SU-DHL-6 (cell line): ENCODE results near the gene HIPK4.

Experiments used
- H2AFZ ChIP-seq: fragments of 200-600 bp; sonication (generic); 2 replicates; pipeline ENCODE4 v1.6.1; 2014; ENCODE audit warnings: low read depth, mild to moderate bottlenecking, moderate library complexity, mixed read lengths, antibody characterized with exemption, low read length; ENCODE audit not compliant: severe bottlenecking
- H3F3A ChIP-seq: fragments of 200-600 bp; shearing (Covaris generic); 2 replicates; pipeline ENCODE4 v1.6.0; 2016; ENCODE audit warnings: antibody characterized with exemption, mild to moderate bottlenecking; ENCODE audit not compliant: insufficient read depth
- H3K27ac ChIP-seq: fragments of 200-600 bp; sonication (generic); 2 replicates; pipeline ENCODE4 v1.5.1; 2016; ENCODE audit warnings: low read depth, mild to moderate bottlenecking, low read length, moderate library complexity, mixed read lengths
- H3K27me3 ChIP-seq: fragments of 200-600 bp; sonication (generic), shearing (Covaris generic); 2 replicates; pipeline ENCODE4 v1.6.0; 2014; ENCODE audit warnings: mild to moderate bottlenecking, low read length
- H3K36me3 ChIP-seq: fragments of 200-600 bp; sonication (generic); 2 replicates; pipeline ENCODE4 v1.6.1; 2014; ENCODE audit warnings: mild to moderate bottlenecking, low read length, mixed read lengths
- H3K4me2 ChIP-seq: fragments of 300-600, 200-600 bp; shearing (Covaris generic), sonication (generic); 2 replicates; pipeline ENCODE4 v1.6.0; 2014; ENCODE audit warnings: low read length, low read depth, mild to moderate bottlenecking; ENCODE audit not compliant: poor library complexity, severe bottlenecking
- H3K4me3 ChIP-seq: fragments of 200-600 bp; sonication (generic); 2 replicates; pipeline ENCODE4 v1.5.1; 2014; ENCODE audit warnings: antibody characterized with exemption, low read length, mild to moderate bottlenecking, mixed read lengths; ENCODE audit not compliant: insufficient read depth, poor library complexity, severe bottlenecking
- H3K79me2 ChIP-seq: fragments of 200-600 bp; sonication (generic); 2 replicates; pipeline ENCODE4 v1.6.1; 2014; ENCODE audit warnings: mild to moderate bottlenecking, low read length, moderate library complexity; ENCODE audit not compliant: insufficient read depth
- H3K9ac ChIP-seq: fragments of 200-600 bp; sonication (generic); 2 replicates; pipeline ENCODE4 v1.7.0; 2014; ENCODE audit warnings: mild to moderate bottlenecking, low read length
- H3K9me2 ChIP-seq: fragments of 200-600 bp; sonication (generic); replicated peaks from 2 replicates; pipeline ENCODE4 v1.6.1; 2014; ENCODE audit warnings: low read length; ENCODE audit not compliant: insufficient read depth
- H3K9me3 ChIP-seq: fragments of 200-600 bp; sonication (generic); 2 replicates; pipeline ENCODE4 v1.6.1; 2014; ENCODE audit warnings: low read length, mixed read lengths; ENCODE audit not compliant: insufficient read depth
- H4K20me1 ChIP-seq: fragments of 200-600 bp; sonication (generic); 2 replicates; pipeline ENCODE4 v1.6.1; 2014; ENCODE audit warnings: low read depth, mild to moderate bottlenecking, antibody characterized with exemption, low read length, moderate library complexity, mixed read lengths
- EZH2phosphoT487 ChIP-seq: fragments of 200-600 bp; sonication (generic), shearing (Covaris generic); conservative IDR thresholded peaks from 2 replicates; pipeline ENCODE4 v1.6.1; 2018; ENCODE audit warnings: mild to moderate bottlenecking, antibody characterized with exemption, low read length, moderate library complexity, mixed read lengths
- TF ChIP-seq, protein P1 (sequence below): fragments of 200-600 bp; sonication (generic); IDR thresholded peaks from one replicate; pipeline ENCODE4 v1.5.1; 2017; ENCODE audit warnings: antibody characterized with exemption, mild to moderate bottlenecking, low read length, moderate library complexity; ENCODE audit not compliant: insufficient read depth, poor library complexity, severe bottlenecking

HIPK4 gene

DNA sequence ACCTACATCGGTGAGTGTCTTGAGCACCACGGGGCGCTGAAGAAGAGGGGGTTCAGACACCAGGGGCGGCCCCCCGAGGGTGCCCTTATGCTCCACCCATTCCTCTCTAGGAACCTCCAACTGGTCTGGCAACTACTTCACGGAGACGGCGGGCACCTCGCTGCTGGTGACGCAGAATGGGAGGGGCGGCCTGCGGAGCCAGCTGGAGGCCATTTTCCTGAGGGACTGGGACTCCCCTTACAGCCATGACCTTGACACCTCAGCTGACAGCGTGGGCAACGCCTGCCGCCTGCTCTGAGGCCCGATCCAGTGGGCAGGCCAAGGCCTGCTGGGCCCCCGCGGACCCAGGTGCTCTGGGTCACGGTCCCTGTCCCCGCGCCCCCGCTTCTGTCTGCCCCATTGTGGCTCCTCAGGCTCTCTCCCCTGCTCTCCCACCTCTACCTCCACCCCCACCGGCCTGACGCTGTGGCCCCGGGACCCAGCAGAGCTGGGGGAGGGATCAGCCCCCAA is 12.1 kb downstream of the HIPK4 start:
- Histone ChIP-seq H3K79me2 (no peaks in the 10 kb centered on the region), H4K20me1 (no peaks in the 10 kb centered on the region), H3K9me3 (no peaks in the 10 kb centered on the region), H3F3A (no peaks in the 10 kb centered on the region), H3K4me3 (no peak overlapping the region), H3K9me2 (no peaks in the 10 kb centered on the region), H3K27me3 (no peaks in the 10 kb centered on the region), H2AFZ (no peak overlapping the region), H3K36me3 (no peaks in the 10 kb centered on the region), H3K9ac (no peak overlapping the region), H3K4me2 (no peak overlapping the region), H3K27ac (no peak overlapping the region)
- TF ChIP-seq, protein P1, sequence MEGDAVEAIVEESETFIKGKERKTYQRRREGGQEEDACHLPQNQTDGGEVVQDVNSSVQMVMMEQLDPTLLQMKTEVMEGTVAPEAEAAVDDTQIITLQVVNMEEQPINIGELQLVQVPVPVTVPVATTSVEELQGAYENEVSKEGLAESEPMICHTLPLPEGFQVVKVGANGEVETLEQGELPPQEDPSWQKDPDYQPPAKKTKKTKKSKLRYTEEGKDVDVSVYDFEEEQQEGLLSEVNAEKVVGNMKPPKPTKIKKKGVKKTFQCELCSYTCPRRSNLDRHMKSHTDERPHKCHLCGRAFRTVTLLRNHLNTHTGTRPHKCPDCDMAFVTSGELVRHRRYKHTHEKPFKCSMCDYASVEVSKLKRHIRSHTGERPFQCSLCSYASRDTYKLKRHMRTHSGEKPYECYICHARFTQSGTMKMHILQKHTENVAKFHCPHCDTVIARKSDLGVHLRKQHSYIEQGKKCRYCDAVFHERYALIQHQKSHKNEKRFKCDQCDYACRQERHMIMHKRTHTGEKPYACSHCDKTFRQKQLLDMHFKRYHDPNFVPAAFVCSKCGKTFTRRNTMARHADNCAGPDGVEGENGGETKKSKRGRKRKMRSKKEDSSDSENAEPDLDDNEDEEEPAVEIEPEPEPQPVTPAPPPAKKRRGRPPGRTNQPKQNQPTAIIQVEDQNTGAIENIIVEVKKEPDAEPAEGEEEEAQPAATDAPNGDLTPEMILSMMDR = no peak
- TF ChIP-seq EZH2phosphoT487 = no peak

DNA sequence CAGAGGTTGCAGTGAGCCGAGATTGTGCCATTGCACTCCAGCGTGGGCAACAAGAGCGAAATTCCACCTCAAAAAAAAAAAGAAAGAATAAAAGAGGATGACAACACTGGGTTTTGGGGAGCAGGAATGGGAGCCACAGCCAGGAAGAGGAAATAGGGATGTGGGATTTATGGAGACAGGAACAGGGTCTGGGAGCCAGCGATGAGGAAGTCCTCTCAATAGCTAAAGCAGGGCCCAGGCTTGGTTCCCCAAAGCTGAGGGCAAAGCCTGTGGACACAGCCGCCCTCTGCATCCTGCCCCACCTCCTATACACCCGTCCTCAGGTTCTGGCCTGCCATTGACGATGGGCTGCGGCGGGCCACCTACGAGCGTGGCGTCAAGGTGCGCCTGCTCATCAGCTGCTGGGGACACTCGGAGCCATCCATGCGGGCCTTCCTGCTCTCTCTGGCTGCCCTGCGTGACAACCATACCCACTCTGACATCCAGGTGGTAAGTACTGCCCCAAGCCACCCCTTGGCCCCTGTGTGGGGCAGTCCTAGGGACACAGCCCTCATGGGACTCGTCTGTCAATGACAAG is 13.6 kb downstream of the HIPK4 start:
- TF ChIP-seq, protein P1 = no peak
- TF ChIP-seq EZH2phosphoT487 = no peak
- Histone ChIP-seq H3K27me3 (no peaks in the 10 kb centered on the region), H3K27ac (no peak overlapping the region), H3K79me2 (no peaks in the 10 kb centered on the region), H3F3A (no peaks in the 10 kb centered on the region), H3K9me3 (no peaks in the 10 kb centered on the region), H2AFZ (no peak overlapping the region), H4K20me1 (no peaks in the 10 kb centered on the region), H3K9ac (no peak overlapping the region), H3K4me3 (no peak overlapping the region), H3K36me3 (no peaks in the 10 kb centered on the region), H3K4me2 (no peak overlapping the region), H3K9me2 (no peaks in the 10 kb centered on the region)

GRCh38 chr19:40374084-40374483 is 15.9 kb downstream of the HIPK4 start:
- Histone ChIP-seq H3K9me2 (no peaks in the 10 kb centered on the region), H4K20me1 (no peaks in the 10 kb centered on the region), H3K27ac (no peak overlapping the region), H3K4me2 (no peak overlapping the region), H3K79me2 (no peaks in the 10 kb centered on the region), H2AFZ (no peak overlapping the region), H3K27me3 (no peaks in the 10 kb centered on the region), H3F3A (no peaks in the 10 kb centered on the region), H3K4me3 (no peak overlapping the region), H3K36me3 (no peaks in the 10 kb centered on the region), H3K9me3 (no peaks in the 10 kb centered on the region), H3K9ac (no peak overlapping the region)
- TF ChIP-seq EZH2phosphoT487 = no peak
- TF ChIP-seq, protein P1 = no peak
